ENCODE measurements around the gene FAM20B.

The FAM20B gene

DNA sequence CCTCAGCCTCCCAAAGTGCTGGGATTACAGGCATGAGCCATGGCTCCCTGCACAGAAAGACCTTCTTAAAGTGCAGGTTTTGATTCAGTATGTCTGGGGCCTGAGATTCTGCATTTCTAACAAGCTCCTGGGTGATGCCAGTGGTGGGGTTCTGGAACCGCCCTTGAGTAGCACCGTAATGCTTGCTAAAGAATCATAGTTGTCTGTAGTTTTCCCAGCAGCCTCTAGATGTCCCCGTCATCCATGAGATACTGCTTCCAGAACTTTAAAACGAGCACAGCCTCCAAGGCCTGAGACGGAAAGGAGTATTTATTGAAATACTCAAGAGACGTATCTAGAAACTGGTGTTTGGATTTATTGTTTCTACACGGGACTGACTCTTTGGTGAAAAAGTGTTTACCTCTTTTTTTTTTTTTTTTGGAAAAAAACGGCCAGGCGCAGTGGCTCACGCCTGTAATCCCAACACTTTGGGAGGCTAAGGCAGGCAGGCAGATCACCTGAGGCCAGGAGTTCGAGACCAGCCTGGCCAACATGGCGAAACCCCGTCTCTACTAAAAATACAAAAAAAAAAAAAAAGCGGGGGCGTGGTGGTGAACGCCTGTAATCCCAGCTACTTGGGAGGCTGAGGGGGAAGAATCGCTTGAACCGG is 53.5 kb downstream of the FAM20B start:
- H3K4me3 ChIP-seq (ENCODE audit: low read depth, low read length) = no peak overlapping the region
- TF ChIP-seq CTCF (IDR thresholded peaks at IDR 0.05; ENCODE audit: low read depth, low read length) = peak; percentile 66

- H3K4me3 ChIP-seq (ENCODE audit: low read depth, low read length) = peak overlapping the region; percentile 83
- no peak for TF ChIP-seq CTCF (IDR thresholded peaks at IDR 0.05; ENCODE audit: low read depth, low read length)
Measured at GRCh38 chr1:179080866-179081686, 55.4 kb downstream of the FAM20B start.

GRCh38 chr1:179081687-179082332 is 56.1 kb downstream of the FAM20B start, which contains the start of gene TOR3A:
TOR3A (plus strand) TSS chr1:179082070; CDS start chr1:179082129, 59 bp downstream.
- no peak for TF ChIP-seq CTCF (IDR thresholded peaks at IDR 0.05; ENCODE audit: low read depth, low read length)
- H3K4me3 ChIP-seq (ENCODE audit: low read depth, low read length) = peak within 1 kb of the TSS; percentile 83

GRCh38 chr1:179082333-179082998 is 56.8 kb downstream of the FAM20B start:
- no peak for TF ChIP-seq CTCF (IDR thresholded peaks at IDR 0.05; ENCODE audit: low read depth, low read length)
- H3K4me3 ChIP-seq (ENCODE audit: low read depth, low read length) = peak overlapping the region; percentile 83

GRCh38 chr1:179082999-179083335 is 57.3 kb downstream of the FAM20B start:
- peak overlapping the region; percentile 83 for H3K4me3 ChIP-seq (ENCODE audit: low read depth, low read length)
- no peak for TF ChIP-seq CTCF (IDR thresholded peaks at IDR 0.05; ENCODE audit: low read depth, low read length)

- TF ChIP-seq CTCF (IDR thresholded peaks at IDR 0.05; ENCODE audit: low read depth, low read length) = no peak
- H3K4me3 ChIP-seq (ENCODE audit: low read depth, low read length) = no peak overlapping the region
Measured at GRCh38 chr1:179083533-179083932, 57.8 kb downstream of the FAM20B start.
